Stimulated activated CD8-positive, alpha-beta memory T cell treated with anti-CD3 and anti-CD28 coated beads, Interleukin-7, amount 100 ng/mL, for 48 hours (primary cell): ENCODE measurements around the gene MALT1.

Experiments used
- DNase-seq, 2 donors: peaks; one replicate each; pipeline ENCODE4 v3.0.0-alpha.2; 2020; ENCODE audit warnings: low read depth in 1 of 2; ENCODE audit errors: extremely low read depth in 1 of 2

MALT1 gene

GRCh38 chr18:58800582-58800981 lies 129.3 kb downstream of the MALT1 start:
- DNase-seq: no peak

GRCh38 chr18:58802959-58803358 lies 131.7 kb downstream of the MALT1 start:
- DNase-seq: no peak

GRCh38 chr18:58803978-58804377 lies 132.7 kb downstream of the MALT1 start:
- no peak for DNase-seq
